ENCODE results near the gene RHAG.
"Not testable (repeated sequence)": the region's sequence is repeated elsewhere in the genome, so short reads cannot be mapped to it uniquely, and the experiment has no call there.

Gene RHAG

DNA sequence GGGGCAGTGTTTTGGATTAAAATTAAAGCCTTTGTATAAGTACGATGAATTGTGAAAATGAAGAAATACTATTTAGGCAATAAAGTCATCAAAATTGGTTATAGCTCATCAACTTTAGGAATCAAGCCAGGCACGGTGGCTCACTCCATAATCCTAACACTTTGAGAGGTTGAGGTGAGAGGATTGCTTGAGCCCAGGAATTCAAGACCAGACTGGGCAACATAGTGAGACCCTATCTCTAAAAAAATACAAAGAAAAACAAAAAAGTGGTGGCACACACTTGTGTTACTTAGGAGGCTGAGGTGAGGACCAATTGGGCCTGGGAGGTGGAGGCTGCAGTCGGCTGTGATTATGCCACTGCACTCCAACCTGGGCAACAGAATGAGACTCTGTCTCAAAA lies 8.5 kb upstream of the RHAG start:
- H3K27ac ChIP-seq = no peak overlapping the region
- H3K27me3 ChIP-seq = no peaks in the 10 kb centered on the region
- H4K20me1 ChIP-seq = no peaks in the 10 kb centered on the region
- no peak overlapping the region for H3K9ac ChIP-seq
- no peak overlapping the region for H3K4me2 ChIP-seq
- H3K9me3 ChIP-seq (replicated peaks in 1 of 11) = no peaks in the 10 kb centered on the region
- H3K4me3 ChIP-seq = no peak overlapping the region
- 0 out of 20 replicates have a peak, but pooled peaks cover 0 to 3% (median 0%) of the 10 kb centered on the region in 10 experiments for H3K4me1 ChIP-seq
- no peak for TF ChIP-seq Cebpa-rat (IDR thresholded peaks at IDR 0.05)
- no peaks in the 10 kb centered on the region for H3K36me3 ChIP-seq

GRCh38 chr6:49639177-49639817 lies 2.7 kb upstream of the RHAG start:
- no peaks in the 10 kb centered on the region for H3K27me3 ChIP-seq
- no peaks in the 10 kb centered on the region for H3K9me3 ChIP-seq (replicated peaks in 1 of 11)
- no peaks in the 10 kb centered on the region for H3K36me3 ChIP-seq
- TF ChIP-seq Cebpa-rat (IDR thresholded peaks at IDR 0.05) = no peak
- H4K20me1 ChIP-seq = no peaks in the 10 kb centered on the region
- H3K4me3 ChIP-seq = no peak overlapping the region
- H3K4me1 ChIP-seq = no peaks in the 10 kb centered on the region
- no peak overlapping the region for H3K4me2 ChIP-seq
- no peak overlapping the region for H3K27ac ChIP-seq
- H3K9ac ChIP-seq = no peak overlapping the region

- Histone ChIP-seq H3K9me3 (replicated peaks in 1 of 11) (no peaks in the 10 kb centered on the region), H3K4me1 (no peaks in the 10 kb centered on the region), H3K9ac (no peak overlapping the region), H3K27ac (no peak overlapping the region), H3K4me3 (no peak overlapping the region), H3K4me2 (no peak overlapping the region), H4K20me1 (no peaks in the 10 kb centered on the region), H3K36me3 (no peaks in the 10 kb centered on the region), H3K27me3 (no peaks in the 10 kb centered on the region)
- no peak for TF ChIP-seq Cebpa-rat (IDR thresholded peaks at IDR 0.05)
These were observed 702 bp upstream of the RHAG start for GRCh38 chr6:49637350-49637731.

- H3K36me3 ChIP-seq = no peaks in the 10 kb centered on the region
- H4K20me1 ChIP-seq = no peaks in the 10 kb centered on the region
- no peak overlapping the region for H3K4me2 ChIP-seq
- H3K27ac ChIP-seq = no peak overlapping the region
- no peaks in the 10 kb centered on the region for H3K27me3 ChIP-seq
- H3K4me3 ChIP-seq = no peak overlapping the region
- no peak for TF ChIP-seq Cebpa-rat (IDR thresholded peaks at IDR 0.05)
- no peaks in the 10 kb centered on the region for H3K9me3 ChIP-seq (replicated peaks in 1 of 11)
- H3K4me1 ChIP-seq = no peaks in the 10 kb centered on the region
- no peak overlapping the region for H3K9ac ChIP-seq
These were observed 494 bp downstream of the RHAG start for GRCh38 chr6:49635978-49636712.

GRCh38 chr6:49635480-49635879 lies 1.2 kb downstream of the RHAG start:
- Histone ChIP-seq H3K36me3 (no peaks in the 10 kb centered on the region), H3K9me3 (replicated peaks in 1 of 11) (no peaks in the 10 kb centered on the region), H3K4me1 (no peaks in the 10 kb centered on the region), H3K9ac (no peak overlapping the region), H3K4me2 (no peak overlapping the region), H3K27me3 (no peaks in the 10 kb centered on the region), H4K20me1 (no peaks in the 10 kb centered on the region), H3K4me3 (no peak overlapping the region), H3K27ac (no peak overlapping the region)
- TF ChIP-seq Cebpa-rat (IDR thresholded peaks at IDR 0.05) = no peak

DNA sequence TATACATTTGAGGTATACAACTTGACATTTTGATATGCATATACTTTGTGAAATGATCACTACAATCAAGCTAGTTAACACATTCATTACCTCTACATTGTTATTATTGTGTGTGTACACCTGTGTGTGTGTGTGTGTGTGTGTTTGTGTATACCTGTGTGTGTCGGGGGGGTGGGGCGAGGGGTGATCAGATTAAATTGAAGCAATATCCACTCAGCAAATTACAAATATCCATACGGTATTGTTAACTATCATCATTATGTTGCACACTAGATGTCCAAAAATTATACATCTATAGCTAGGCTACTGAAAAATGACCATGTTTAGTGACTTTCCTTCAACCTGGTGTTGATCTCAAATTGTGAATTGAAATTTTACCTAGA lies 1.8 kb downstream of the RHAG start:
- Histone ChIP-seq H3K27me3 (no peaks in the 10 kb centered on the region), H3K4me3 (no peak overlapping the region), H3K36me3 (no peaks in the 10 kb centered on the region), H4K20me1 (no peaks in the 10 kb centered on the region), H3K27ac (no peak overlapping the region), H3K4me1 (no peaks in the 10 kb centered on the region), H3K4me2 (no peak overlapping the region), H3K9ac (no peak overlapping the region), H3K9me3 (replicated peaks in 1 of 11) (no peaks in the 10 kb centered on the region)
- no peak for TF ChIP-seq Cebpa-rat (IDR thresholded peaks at IDR 0.05)

DNA sequence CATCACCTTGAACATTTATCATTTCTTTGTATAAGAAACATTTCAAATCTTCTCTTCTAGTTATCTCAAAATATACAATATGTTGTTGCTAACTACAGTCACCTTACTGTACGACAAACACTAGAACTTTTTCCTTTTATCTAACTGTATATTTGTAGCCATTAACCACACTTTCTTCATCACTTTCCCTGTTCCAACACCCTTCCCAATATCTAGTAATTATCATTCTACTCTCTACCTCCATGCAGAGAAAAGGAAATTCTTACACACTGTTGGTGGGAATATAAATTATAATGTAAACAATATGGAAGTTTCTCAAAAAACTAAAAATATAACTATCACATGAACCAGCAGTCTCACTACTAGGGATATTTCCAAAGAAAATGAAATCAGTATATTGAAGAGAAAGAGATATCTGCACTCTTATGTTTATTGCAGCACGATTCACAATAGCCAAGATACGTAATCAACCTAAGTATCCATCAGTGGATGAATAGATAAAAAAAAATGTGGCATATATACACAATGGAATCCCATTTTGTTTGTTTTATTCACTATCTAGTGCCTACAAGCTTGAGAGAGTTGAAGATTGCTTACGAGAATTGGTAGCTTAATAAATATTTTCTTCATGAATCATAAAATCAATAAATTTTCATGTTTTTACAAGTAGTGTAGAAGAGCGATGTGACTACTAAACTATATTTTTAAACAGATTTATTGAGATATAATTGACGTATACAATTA lies 2.4 kb downstream of the RHAG start:
- H3K4me2 ChIP-seq = no peak overlapping the region
- no peaks in the 10 kb centered on the region for H3K9me3 ChIP-seq (replicated peaks in 1 of 11)
- no peak overlapping the region for H3K27ac ChIP-seq
- no peaks in the 10 kb centered on the region for H3K27me3 ChIP-seq
- no peaks in the 10 kb centered on the region for H3K4me1 ChIP-seq
- no peaks in the 10 kb centered on the region for H3K36me3 ChIP-seq
- no peak for TF ChIP-seq Cebpa-rat (IDR thresholded peaks at IDR 0.05)
- no peak overlapping the region for H3K9ac ChIP-seq
- no peaks in the 10 kb centered on the region for H4K20me1 ChIP-seq
- no peak overlapping the region for H3K4me3 ChIP-seq

DNA sequence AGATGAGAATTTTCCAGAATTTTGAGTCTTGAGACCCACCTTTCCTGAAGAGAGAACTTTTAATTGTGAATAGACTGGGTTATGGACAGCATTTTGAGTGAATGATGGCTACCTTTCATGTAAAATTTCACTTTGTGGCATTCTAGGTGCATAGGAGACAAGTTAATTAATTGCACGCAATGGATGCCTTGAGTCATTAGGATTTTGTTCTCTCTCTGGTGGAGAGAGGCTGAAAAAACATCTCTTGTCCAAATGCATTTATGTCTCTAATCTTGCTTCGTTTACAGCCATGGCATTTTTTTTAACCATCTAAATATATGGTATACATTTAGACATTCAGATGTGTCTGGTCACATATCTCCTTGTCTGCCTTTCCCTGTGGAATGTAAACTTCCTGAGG lies 3.1 kb downstream of the RHAG start:
- no peak overlapping the region for H3K4me2 ChIP-seq
- H3K4me1 ChIP-seq = no peaks in the 10 kb centered on the region
- no peak overlapping the region for H3K9ac ChIP-seq
- no peaks in the 10 kb centered on the region for H3K36me3 ChIP-seq
- H3K27me3 ChIP-seq = no peaks in the 10 kb centered on the region
- no peak overlapping the region for H3K4me3 ChIP-seq
- TF ChIP-seq Cebpa-rat (IDR thresholded peaks at IDR 0.05) = no peak
- no peak overlapping the region for H3K27ac ChIP-seq
- no peaks in the 10 kb centered on the region for H4K20me1 ChIP-seq
- H3K9me3 ChIP-seq (replicated peaks in 1 of 11) = no peaks in the 10 kb centered on the region

DNA sequence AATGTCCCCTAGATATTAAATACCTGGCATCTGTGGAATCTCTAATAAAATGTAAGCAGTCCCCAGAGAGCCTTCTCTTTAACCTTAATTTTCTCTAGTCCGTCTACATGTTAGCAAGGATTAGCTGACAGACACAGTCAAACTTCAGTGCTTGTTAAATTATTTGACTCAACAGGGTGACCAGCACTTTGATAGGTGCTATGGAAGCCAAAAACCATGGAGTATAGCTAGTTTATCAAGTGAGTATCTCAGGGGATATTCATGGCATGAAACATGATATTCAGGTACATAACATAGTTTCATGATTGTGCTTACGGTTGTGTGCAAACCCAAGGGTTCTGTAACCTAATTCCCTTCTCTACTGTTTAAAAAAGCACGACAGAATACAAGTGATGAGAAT lies 3.9 kb downstream of the RHAG start:
- Histone ChIP-seq H3K4me1 (no peaks in the 10 kb centered on the region), H3K9me3 (replicated peaks in 1 of 11) (no peaks in the 10 kb centered on the region), H4K20me1 (no peaks in the 10 kb centered on the region), H3K4me2 (no peak overlapping the region), H3K4me3 (no peak overlapping the region), H3K36me3 (no peaks in the 10 kb centered on the region), H3K9ac (no peak overlapping the region), H3K27ac (no peak overlapping the region), H3K27me3 (no peaks in the 10 kb centered on the region)
- TF ChIP-seq Cebpa-rat (IDR thresholded peaks at IDR 0.05) = no peak

GRCh38 chr6:49629485-49630088 lies 7.1 kb downstream of the RHAG start:
- H3K4me2 ChIP-seq; H3K9me3 ChIP-seq (replicated peaks in 1 of 11); H3K4me3 ChIP-seq; H3K9ac ChIP-seq; H3K27me3 ChIP-seq; H3K27ac ChIP-seq; H4K20me1 ChIP-seq; H3K36me3 ChIP-seq; H3K4me1 ChIP-seq: not testable (repeated sequence)

Data from BLaER1 treated with 17β-estradiol and CSF1 and Interleukin-3, amounts not matched to agents 10 nM and 100 nM (cell line).